OCI-LY1 (cell line): Measurements from ENCODE around the gene LRRFIP1.

Experiments
- H2AFZ ChIP-seq: fragments of 200-600 bp; sonication (generic), shearing (Covaris generic); 2 replicates; pipeline ENCODE4 v1.6.0; 2014; ENCODE audit warnings: antibody characterized with exemption, mild to moderate bottlenecking, low read length
- H3F3A ChIP-seq: fragments of 200-600 bp; sonication (generic), shearing (Covaris generic); 2 replicates; pipeline ENCODE4 v1.6.0; 2014; ENCODE audit warnings: mild to moderate bottlenecking, antibody characterized with exemption, low read length, moderate library complexity; ENCODE audit not compliant: insufficient read depth
- H3K27ac ChIP-seq: fragments of 200-600 bp; sonication (generic); 2 replicates; pipeline ENCODE4 v1.5.1; 2014; ENCODE audit warnings: low read length, mixed run types, mild to moderate bottlenecking, low read depth; ENCODE audit not compliant: poor library complexity, severe bottlenecking
- H3K27me3 ChIP-seq: fragments of 200-600 bp; sonication (generic); 2 replicates; pipeline ENCODE4 v1.6.0; 2014; ENCODE audit warnings: antibody characterized with exemption, mild to moderate bottlenecking, low read length, moderate library complexity; ENCODE audit not compliant: insufficient read depth
- H3K36me3 ChIP-seq: fragments of 200-600 bp; sonication (generic); 2 replicates; pipeline ENCODE4 v1.6.1; 2014; ENCODE audit warnings: mild to moderate bottlenecking, antibody characterized with exemption, low read length, moderate library complexity, mixed read lengths; ENCODE audit not compliant: insufficient read depth
- H3K4me1 ChIP-seq: fragments of 200-600 bp; sonication (generic); 2 replicates; pipeline ENCODE4 v1.5.1; 2014; ENCODE audit warnings: mild to moderate bottlenecking, low read length, moderate library complexity; ENCODE audit not compliant: insufficient read depth, severe bottlenecking
- H3K4me2 ChIP-seq: fragments of 200-600 bp; sonication (generic), shearing (Covaris generic); 2 replicates; pipeline ENCODE4 v1.6.1; 2014; ENCODE audit warnings: low read length
- H3K4me3 ChIP-seq: fragments of 200-600 bp; sonication (generic); 2 replicates; pipeline ENCODE4 v1.5.1; 2014; ENCODE audit warnings: low read length, low read depth, mild to moderate bottlenecking, mixed read lengths; ENCODE audit not compliant: poor library complexity, severe bottlenecking
- H3K79me2 ChIP-seq: fragments of 200-600 bp; shearing (Covaris generic); 2 replicates; pipeline ENCODE4 v1.6.1; 2016; ENCODE audit warnings: mixed run types, low read length, mixed read lengths; ENCODE audit not compliant: insufficient read depth
- H3K9ac ChIP-seq: fragments of 200-600 bp; sonication (generic), shearing (Covaris generic); 2 replicates; pipeline ENCODE4 v1.6.1; 2014; ENCODE audit warnings: mild to moderate bottlenecking, low read length, mixed read lengths
- H3K9me2 ChIP-seq: fragments of 200-600 bp; sonication (generic), shearing (Covaris generic); 2 replicates; pipeline ENCODE4 v1.6.1; 2014; ENCODE audit warnings: low read depth, mild to moderate bottlenecking, low read length, mixed read lengths
- H3K9me3 ChIP-seq: fragments of 200-600 bp; shearing (Covaris generic); 2 replicates; pipeline ENCODE4 v1.6.1; 2014; ENCODE audit warnings: low read length, mixed read lengths
- H4K20me1 ChIP-seq: fragments of 200-600 bp; sonication (generic), shearing (Covaris generic); 2 replicates; pipeline ENCODE4 v1.6.0; 2016; ENCODE audit warnings: mild to moderate bottlenecking, low read length; ENCODE audit not compliant: insufficient read depth
- CTCF ChIP-seq: fragments of 200-600 bp; sonication (generic), shearing (Covaris generic); IDR thresholded peaks from 2 replicates; pipeline ENCODE4 v1.5.1; 2017; ENCODE audit warnings: mild to moderate bottlenecking, antibody characterized with exemption, low read length, moderate library complexity, mixed read lengths
- EZH2 ChIP-seq: fragments of 200-600 bp; sonication (generic), shearing (Covaris generic); IDR thresholded peaks from 2 replicates; pipeline ENCODE4 v1.8.0; 2017; ENCODE audit warnings: borderline replicate concordance, mixed run types, mild to moderate bottlenecking, antibody characterized with exemption, low read length, moderate library complexity, mixed read lengths

Gene LRRFIP1

DNA sequence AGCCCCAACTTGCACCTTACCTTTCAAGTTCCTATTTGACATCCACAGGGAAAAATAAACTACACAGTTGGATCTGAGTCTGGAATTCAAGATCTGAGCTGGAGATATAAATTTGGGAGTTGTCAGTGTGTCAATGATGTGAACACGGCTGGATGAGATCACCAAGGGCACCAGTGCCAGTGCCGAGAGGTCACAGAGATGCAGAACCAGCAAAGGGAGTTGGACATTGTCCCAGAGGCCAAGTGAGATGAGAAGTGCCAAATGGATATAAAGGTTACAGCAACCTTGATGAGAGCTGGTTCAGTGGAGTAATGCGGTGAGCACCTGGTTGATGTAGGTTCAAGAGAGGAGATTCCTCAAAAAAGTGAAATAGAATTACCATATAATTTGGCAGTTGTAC is 24.8 kb downstream of the LRRFIP1 start:
- Histone ChIP-seq H3K9me2 (no peaks in the 10 kb centered on the region), H4K20me1 (no peaks in the 10 kb centered on the region), H3K27me3 (peaks cover 13% of the 10 kb centered on the region; the same call in 1 of the 2 replicates), H3K9ac (no peak overlapping the region), H3K27ac (no peak overlapping the region), H3K4me1 (peaks cover 19% of the 10 kb centered on the region), H3F3A (no peaks in the 10 kb centered on the region), H2AFZ (no peak overlapping the region), H3K36me3 (no peaks in the 10 kb centered on the region), H3K9me3 (peaks cover 4% of the 10 kb centered on the region; the same call in 1 of the 2 replicates), H3K79me2 (no peaks in the 10 kb centered on the region), H3K4me2 (no peak overlapping the region), H3K4me3 (no peak overlapping the region)
- no peak for TF ChIP-seq CTCF
- TF ChIP-seq EZH2 = no peak

DNA sequence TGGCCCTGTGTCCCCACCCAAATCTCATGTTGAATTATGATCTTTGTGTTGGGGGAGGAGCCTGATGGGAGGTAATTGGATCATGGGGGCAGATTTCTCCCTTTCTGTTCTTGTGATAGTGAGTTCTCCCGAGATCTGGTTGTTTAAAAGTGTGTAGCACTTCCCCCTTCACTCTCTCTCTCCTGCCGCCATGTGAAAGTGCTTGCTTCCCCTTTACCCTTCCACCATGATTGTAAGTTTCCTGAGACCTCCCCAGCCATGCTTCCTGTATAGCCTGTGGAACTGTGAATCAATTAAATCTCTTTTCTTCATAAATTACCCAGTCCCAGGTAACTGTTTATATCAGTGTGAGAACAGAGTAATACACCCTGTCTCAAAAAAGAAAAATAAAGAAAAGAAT is 25.5 kb downstream of the LRRFIP1 start:
- peaks cover 19% of the 10 kb centered on the region for H3K4me1 ChIP-seq
- H3K9me3 ChIP-seq = peaks cover 4% of the 10 kb centered on the region; the same call in 1 of the 2 replicates
- no peak overlapping the region for H3K9ac ChIP-seq
- TF ChIP-seq CTCF (no peak), EZH2 (no peak)
- H4K20me1 ChIP-seq = no peaks in the 10 kb centered on the region
- H3K9me2 ChIP-seq = no peaks in the 10 kb centered on the region
- no peak overlapping the region for H2AFZ ChIP-seq
- H3F3A ChIP-seq = no peaks in the 10 kb centered on the region
- H3K4me2 ChIP-seq = no peak overlapping the region
- H3K4me3 ChIP-seq = no peak overlapping the region
- H3K36me3 ChIP-seq = no peaks in the 10 kb centered on the region
- no peaks in the 10 kb centered on the region for H3K79me2 ChIP-seq
- H3K27ac ChIP-seq = no peak overlapping the region
- peaks cover 13% of the 10 kb centered on the region; the same call in 1 of the 2 replicates for H3K27me3 ChIP-seq

GRCh38 chr2:237653776-237654558 is 26.6 kb downstream of the LRRFIP1 start:
- Histone ChIP-seq H3K36me3 (no peaks in the 10 kb centered on the region), H3K9ac (no peak overlapping the region), H2AFZ (no peak overlapping the region), H3K4me2 (no peak overlapping the region), H3K4me1 (peaks cover 19% of the 10 kb centered on the region), H3F3A (no peaks in the 10 kb centered on the region), H3K27ac (no peak overlapping the region), H3K9me3 (peaks cover 4% of the 10 kb centered on the region; the same call in 1 of the 2 replicates), H3K79me2 (no peaks in the 10 kb centered on the region), H3K9me2 (no peaks in the 10 kb centered on the region), H3K27me3 (peaks cover 13% of the 10 kb centered on the region; the same call in 1 of the 2 replicates), H3K4me3 (no peak overlapping the region), H4K20me1 (no peaks in the 10 kb centered on the region)
- TF ChIP-seq EZH2 (no peak), CTCF (no peak)
